Kidney (tissue), 14 donors: Measurements from ENCODE around the gene LNPK. TPM values are rescaled to one million over a fixed set of nuclear protein-coding genes. Genes with fewer than 3 reads are reported as not detected.

Experiments used
- DNase-seq, 5 donors: peaks; one replicate each; pipeline ENCODE4 v3.0.0-alpha.2; 2013 to 2020
- FAIRE-seq: peaks from 2 replicates; lab custom pipeline; 2012; peaks lifted over from hg19 to GRCh38; lab: Jason Lieb, UNC
- H3K27ac ChIP-seq, 2 donors: one replicate each; pipeline ENCODE4 v1.7.0; 2013; ENCODE audit warnings: low read depth in 2 of 2, low read length in 2 of 2, inconsistent platforms in 1 of 2
- H3K27me3 ChIP-seq: one replicate; pipeline ENCODE4 v1.7.1; 2013; ENCODE audit warnings: low read length, inconsistent platforms; ENCODE audit not compliant: control insufficient read depth, insufficient read depth
- H3K36me3 ChIP-seq, 3 donors: one replicate each; pipeline versions ENCODE4 v1.7.0 to v1.7.1; 2013; ENCODE audit warnings: low read length in 3 of 3, control low read depth in 1 of 3, inconsistent platforms in 1 of 3; ENCODE audit not compliant: insufficient read depth in 3 of 3, control insufficient read depth in 2 of 3
- H3K4me1 ChIP-seq, 3 donors: one replicate each; pipeline versions ENCODE4 v1.7.0 to v1.7.1; 2013; ENCODE audit warnings: low read length in 3 of 3, inconsistent platforms in 1 of 3, low read depth in 1 of 3; ENCODE audit not compliant: control insufficient read depth in 2 of 3, insufficient read depth in 2 of 3
- H3K4me3 ChIP-seq, 3 donors: one replicate each; pipeline versions ENCODE4 v1.7.0 to v1.8.1; 2013; ENCODE audit warnings: low read length in 3 of 3, control low read depth in 1 of 3, inconsistent platforms in 1 of 3
- H3K9ac ChIP-seq, 3 donors: one replicate each; pipeline versions ENCODE4 v1.7.0 to v1.7.1; 2013; ENCODE audit warnings: low read length in 3 of 3, control low read depth in 1 of 3, inconsistent platforms in 1 of 3
- H3K9me3 ChIP-seq, 3 donors: one replicate each; pipeline versions ENCODE4 v1.7.0 to v1.7.1; 2013; ENCODE audit warnings: low read length in 3 of 3, control low read depth in 1 of 3, inconsistent platforms in 1 of 3; ENCODE audit not compliant: control insufficient read depth in 2 of 3, insufficient read depth in 1 of 3
- CTCF ChIP-seq: IDR thresholded peaks from 3 replicates; pipeline ENCODE4 v1.5.1; 2012; ENCODE audit warnings: mild to moderate bottlenecking, moderate library complexity, borderline replicate concordance; ENCODE audit not compliant: insufficient read depth; ENCODE audit errors: extremely low read depth
- intact Hi-C: fragments of 100-400 bp; cut with DNase I; formaldehyde crosslinking; loops from one replicate; pipeline ENCODE4 v1.11.1; 2022
- polyA plus RNA-seq: library from polyadenylated mRNA; stranded (reverse); fragments of 350-450 nt; fragmentation: Illumina TruSeq; extraction: RNeasy Lipid Tissue Mini Kit (QIAGEN cat#74804); gene quantifications from one replicate; pipeline ENCODE4 v1.2.3, GENCODE V29; 2014; ENCODE audit warnings: low read depth, low replicate concordance; ENCODE audit not compliant: insufficient read depth
- total RNA-seq: library from RNA; stranded (reverse); fragmentation: NEBNext Ultra II Directional; extraction: Animal tissue kit (Norgen Biotek cat#: 25700); gene quantifications from one replicate; pipeline ENCODE4 v1.2.1, GENCODE V29; 2021
- donor health status: control.
- donor health status: control.
- donor health status: control.
- donor health status: control.
- donor health status: control.
- donor health status: DM: yes; HTN: yes; CAD: no.
- donor health status: Normal renal cell carcinoma (clear cell type).

The LNPK gene
- total and polyA plus RNA-seq, 2 donors from 2014 or later = 5.1 to 29.0 TPM

DNA sequence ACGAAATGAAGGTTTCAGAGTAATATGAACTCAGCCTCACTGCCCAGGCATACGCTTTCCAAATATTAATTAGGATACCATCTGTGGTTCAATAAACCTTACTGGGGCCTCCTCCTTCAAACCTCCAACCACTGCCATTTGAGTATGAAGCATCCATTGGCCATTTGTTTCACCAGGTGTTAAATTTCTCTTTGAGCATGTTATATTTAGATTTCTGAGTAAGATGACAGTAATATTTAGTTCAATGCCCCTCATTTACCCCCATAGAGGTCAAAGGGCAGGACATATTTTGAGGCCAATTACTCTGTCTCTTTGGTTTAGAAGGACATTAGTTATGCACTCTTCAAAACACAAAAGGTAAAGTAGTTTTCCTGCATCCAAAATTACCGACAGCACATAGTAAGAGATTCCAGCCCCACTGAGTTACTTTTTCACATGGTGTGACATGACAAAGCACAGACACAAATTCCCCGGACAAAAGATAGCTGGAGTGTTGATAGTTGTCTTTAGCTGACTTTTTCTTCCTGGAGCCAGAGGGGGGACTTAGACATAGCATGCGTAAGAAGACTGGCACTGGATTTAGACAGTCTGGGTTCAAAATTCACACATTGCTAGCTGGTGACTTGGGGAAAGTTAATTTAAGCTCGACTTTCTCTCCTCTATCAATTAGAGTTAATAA lies 33.1 kb upstream of the LNPK start:
- no peak overlapping the region for H3K9ac ChIP-seq
- DNase-seq (no peak), FAIRE-seq (no peak)
- no peaks in the 10 kb centered on the region for H3K36me3 ChIP-seq
- intact Hi-C loops = no loop called here
- no peak overlapping the region for H3K4me3 ChIP-seq
- H3K27me3 ChIP-seq = no peaks in the 10 kb centered on the region
- no peak for TF ChIP-seq CTCF
- H3K4me1 ChIP-seq = no peaks in the 10 kb centered on the region
- no peak overlapping the region for H3K27ac ChIP-seq
- no peaks in the 10 kb centered on the region for H3K9me3 ChIP-seq

DNA sequence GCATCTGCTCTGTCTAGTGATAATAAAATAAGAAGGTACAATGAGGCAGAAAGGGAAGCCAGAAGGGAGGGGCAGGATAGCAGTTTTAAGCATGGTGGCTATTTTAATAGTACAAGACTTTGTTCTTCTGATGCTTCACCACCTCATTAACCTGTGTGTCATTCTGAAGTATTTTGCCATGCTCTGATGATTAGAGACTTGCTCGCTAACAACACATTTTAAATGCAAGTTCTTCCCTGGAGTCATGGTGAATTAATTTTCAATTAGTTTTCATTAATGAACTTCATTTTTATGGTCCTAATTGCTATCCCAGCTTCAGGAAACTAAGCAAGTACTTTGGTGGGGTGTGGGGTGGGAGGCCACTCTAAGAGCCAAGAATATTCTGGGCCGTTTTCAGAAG lies 25.7 kb upstream of the LNPK start:
- FAIRE-seq (no peak), DNase-seq (peak in 2 of 5 donors; percentile 32 to 35)
- no peaks in the 10 kb centered on the region for H3K36me3 ChIP-seq
- no peaks in the 10 kb centered on the region for H3K4me1 ChIP-seq
- no peak overlapping the region for H3K27ac ChIP-seq
- no peak overlapping the region for H3K9ac ChIP-seq
- H3K27me3 ChIP-seq = no peaks in the 10 kb centered on the region
- no peak for TF ChIP-seq CTCF
- H3K9me3 ChIP-seq = no peaks in the 10 kb centered on the region
- intact Hi-C loops = no loop called here
- H3K4me3 ChIP-seq = no peak overlapping the region

DNA sequence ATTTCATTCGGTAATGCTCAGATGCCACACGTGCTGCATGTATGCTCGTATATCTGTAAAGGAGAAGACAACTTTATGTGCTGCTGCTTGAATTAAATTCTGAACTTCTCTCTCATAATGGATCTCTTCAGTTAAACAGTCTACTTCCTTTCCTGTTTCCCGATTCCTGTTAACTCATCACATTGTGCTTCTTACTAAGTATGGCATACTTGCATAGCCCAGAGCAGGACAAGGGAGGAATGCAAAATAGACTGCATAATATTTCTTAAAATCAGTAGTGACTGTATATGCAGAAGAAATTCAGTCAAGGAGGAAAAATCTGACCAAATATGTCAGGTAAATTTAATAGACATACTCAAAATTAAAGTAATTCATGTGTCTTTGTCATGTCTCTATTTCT lies 23.9 kb upstream of the LNPK start:
- no peaks in the 10 kb centered on the region for H3K4me1 ChIP-seq
- DNase-seq (no peak), FAIRE-seq (no peak)
- H3K9me3 ChIP-seq = no peaks in the 10 kb centered on the region
- TF ChIP-seq CTCF = no peak
- no peaks in the 10 kb centered on the region for H3K36me3 ChIP-seq
- H3K27ac ChIP-seq = no peak overlapping the region
- intact Hi-C loops = no loop called here
- no peaks in the 10 kb centered on the region for H3K27me3 ChIP-seq
- no peak overlapping the region for H3K4me3 ChIP-seq
- no peak overlapping the region for H3K9ac ChIP-seq

DNA sequence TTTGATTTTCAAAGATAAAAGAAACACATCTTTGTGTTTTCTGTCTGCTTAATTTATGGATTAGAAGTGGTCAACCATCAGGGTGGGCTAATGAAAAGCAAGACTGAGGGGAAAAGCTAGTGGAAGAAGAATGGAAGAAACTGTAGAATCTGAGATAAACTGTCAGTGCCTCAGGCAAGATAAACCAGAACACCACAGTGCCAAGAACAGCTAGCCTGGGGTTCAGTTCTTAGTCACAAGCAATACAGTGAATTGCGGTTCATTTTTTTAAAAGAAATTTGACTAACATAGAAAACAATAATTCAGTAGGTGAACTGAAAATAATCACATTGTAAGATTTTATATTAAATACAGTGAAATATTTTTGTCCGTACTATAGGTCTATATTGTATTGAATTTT lies 22.0 kb upstream of the LNPK start:
- Histone ChIP-seq H3K27me3 (no peaks in the 10 kb centered on the region), H3K27ac (no peak overlapping the region), H3K4me1 (no peaks in the 10 kb centered on the region), H3K9ac (no peak overlapping the region), H3K36me3 (no peaks in the 10 kb centered on the region), H3K9me3 (no peaks in the 10 kb centered on the region), H3K4me3 (no peak overlapping the region)
- no peak for FAIRE-seq
- intact Hi-C loops = no loop called here
- no peak for TF ChIP-seq CTCF
- DNase-seq = no peak
